ENCODE results near the gene GZMM. TPM values are rescaled to one million over a fixed set of nuclear protein-coding genes. Genes with fewer than 3 reads are reported as not detected.

GZMM gene
- total RNA-seq, 1 experiment from 2014 or later, result 0.66 TPM

- Mint-ChIP-seq H3K4me3 (peak overlapping the region; percentile 72 to 88), H3K9me3 (peaks cover 13% of the 10 kb centered on the region in 2 experiments), H3K36me3 (ENCODE audit: insufficient read depth in 1 of 3, low read depth in 3 of 3) (peaks cover 8 to 18% (median 17%) of the 10 kb centered on the region in 3 experiments), H3K27ac (peak overlapping the region; percentile 86 to 97 (median 92); a peak in 4 of 7 replicates), H3K4me1 (peaks cover 23 to 40% of the 10 kb centered on the region in 2 experiments), H3K27me3 (ENCODE audit: low read depth) (peaks cover 19% of the 10 kb centered on the region)
- Histone ChIP-seq H3K56ac (ENCODE audit: insufficient read length, low read depth, low read length) (no peak overlapping the region), H3K9ac (ENCODE audit: extremely low read depth, insufficient read length, low read length) (peak overlapping the region; percentile 61), H3K27ac (ENCODE audit: insufficient read length, low read depth, low read length) (peak overlapping the region; percentile 37), H4K5ac (ENCODE audit: insufficient read length, low read depth, low read length) (no peak overlapping the region), H2BK120ac (ENCODE audit: low read depth, low read length, poor library complexity, severe bottlenecking) (peak overlapping the region; percentile 15), H4K91ac (ENCODE audit: insufficient read length, low read depth, low read length) (no peak overlapping the region), H2BK20ac (ENCODE audit: low read depth, low read length, poor library complexity, severe bottlenecking) (no peak overlapping the region), H3K9me3 (ENCODE audit: control insufficient read depth, low read depth, low read length) (no peaks in the 10 kb centered on the region), H3K79me2 (ENCODE audit: insufficient read depth, low read length) (peaks cover 34% of the 10 kb centered on the region), H3K4me2 (ENCODE audit: insufficient read depth, insufficient read length, low read length) (peak overlapping the region; percentile 81), H3K23me2 (ENCODE audit: insufficient read length, low read depth, low read length, poor library complexity, severe bottlenecking) (peaks cover 15% of the 10 kb centered on the region), H2AK5ac (ENCODE audit: insufficient read length, low read length) (no peak overlapping the region), H3K23ac (ENCODE audit: insufficient read length, low read depth, low read length) (no peak overlapping the region), H4K20me1 (ENCODE audit: control insufficient read depth, insufficient read depth, insufficient read length) (no peaks in the 10 kb centered on the region), H2BK12ac (ENCODE audit: insufficient read length, low read depth, low read length) (no peak overlapping the region), H3K27me3 (ENCODE audit: insufficient read depth, low read length) (no peaks in the 10 kb centered on the region), H2BK15ac (ENCODE audit: low read depth, low read length) (no peak overlapping the region), H2BK5ac (ENCODE audit: insufficient read length, low read length) (no peak overlapping the region), H4K8ac (replicated peaks; ENCODE audit: insufficient read length, low read depth, low read length) (no peak overlapping the region), H3K4me1 (ENCODE audit: insufficient read depth, low read length) (no peaks in the 10 kb centered on the region; the same call in 1 of the 2 replicates), H3K14ac (ENCODE audit: insufficient read depth, low read length) (peak overlapping the region; percentile 84), H3K18ac (ENCODE audit: insufficient read length, low read depth, low read length) (peak overlapping the region; percentile 85), H3K79me1 (ENCODE audit: insufficient read depth, low read depth, low read length, poor library complexity, severe bottlenecking) (peaks cover 3% of the 10 kb centered on the region), H3T11ph (ENCODE audit: low read length) (no peak overlapping the region), H3K4ac (ENCODE audit: low read depth, low read length) (no peak overlapping the region), H2AFZ (ENCODE audit: low read length) (no peak overlapping the region)
- WGBS (ENCODE audit: extremely low coverage, insufficient read length, low lambda C conversion rate), result no CpG with 5 or more reads among the region's 14 CpGs
- peak; percentile 42 for DNase-seq
- no peak for TF ChIP-seq CTCF (conservative IDR thresholded peaks at IDR 0.05)
These were observed 27.7 kb downstream of the GZMM start for GRCh38 chr19:571566-571974.
